IMR-90 (cell line): ENCODE results near the gene CCDC198.

Source experiments
- BHLHE40 ChIP-seq: fragments of 150-350 bp; IDR thresholded peaks from 2 replicates; pipeline ENCODE4 v1.6.1; 2016; ENCODE audit warnings: mild to moderate bottlenecking, low read depth, low read length
- CEBPB ChIP-seq: IDR thresholded peaks from 2 replicates; pipeline ENCODE4 v1.6.1; 2012; ENCODE audit warnings: low read depth, low read length, improper control_type of control experiment
- CHD1 ChIP-seq: IDR thresholded peaks from 2 replicates; pipeline ENCODE4 v1.6.1; 2012; ENCODE audit warnings: low read depth, low read length, improper control_type of control experiment
- CTCF ChIP-seq: conservative IDR thresholded peaks from 2 replicates; pipeline ENCODE4 v1.5.1; 2012; ENCODE audit warnings: mild to moderate bottlenecking, low read depth, low read length, improper control_type of control experiment
- FOS ChIP-seq: fragments of 150-350 bp; IDR thresholded peaks from 2 replicates; pipeline ENCODE4 v1.6.1; 2016; ENCODE audit warnings: low read depth, low read length
- MAFK ChIP-seq: IDR thresholded peaks from 2 replicates; pipeline ENCODE4 v1.6.1; 2012; ENCODE audit warnings: low read depth, low read length, improper control_type of control experiment
- MAZ ChIP-seq: IDR thresholded peaks from 2 replicates; pipeline ENCODE4 v1.6.1; 2012; ENCODE audit warnings: low read depth, mild to moderate bottlenecking, low read length, improper control_type of control experiment, moderate library complexity, borderline replicate concordance
- NFE2L2 ChIP-seq: fragments of 150-350 bp; IDR thresholded peaks from 2 replicates; pipeline ENCODE4 v1.6.1; 2016; ENCODE audit warnings: low read depth, mild to moderate bottlenecking, low read length
- POLR2A ChIP-seq: IDR thresholded peaks from 2 replicates; pipeline ENCODE4 v1.6.1; 2012; ENCODE audit warnings: mild to moderate bottlenecking, low read depth, low read length
- RAD21 ChIP-seq: IDR thresholded peaks from 2 replicates; pipeline ENCODE4 v1.6.1; 2012; ENCODE audit warnings: low read length, improper control_type of control experiment
- RCOR1 ChIP-seq: IDR thresholded peaks from 2 replicates; pipeline ENCODE4 v1.6.1; 2012; ENCODE audit warnings: mild to moderate bottlenecking, low read length, improper control_type of control experiment; ENCODE audit not compliant: insufficient replicate concordance
- RFX5 ChIP-seq: IDR thresholded peaks from 2 replicates; pipeline ENCODE4 v1.8.0; 2012; ENCODE audit warnings: low read depth, mild to moderate bottlenecking, low read length, moderate library complexity
- SMC3 ChIP-seq: fragments of 150-350 bp; IDR thresholded peaks from 2 replicates; pipeline ENCODE4 v1.6.1; 2016; ENCODE audit warnings: low read depth, mild to moderate bottlenecking, antibody characterized with exemption, low read length, moderate library complexity
- TF ChIP-seq, protein P1 (sequence below): fragments of 150-350 bp; IDR thresholded peaks from 2 replicates; pipeline ENCODE4 v1.6.1; 2017; ENCODE audit warnings: mild to moderate bottlenecking, antibody characterized with exemption, low read length, low read depth

- TF ChIP-seq CTCF (no peak), POLR2A (no peak), CEBPB (no peak), BHLHE40 (no peak), FOS (no peak), RCOR1 (no peak), SMC3 (no peak), MAFK (no peak), MAZ (no peak), RAD21 (no peak), CHD1 (no peak), NFE2L2 (no peak), RFX5 (no peak)
- TF ChIP-seq, protein P1, sequence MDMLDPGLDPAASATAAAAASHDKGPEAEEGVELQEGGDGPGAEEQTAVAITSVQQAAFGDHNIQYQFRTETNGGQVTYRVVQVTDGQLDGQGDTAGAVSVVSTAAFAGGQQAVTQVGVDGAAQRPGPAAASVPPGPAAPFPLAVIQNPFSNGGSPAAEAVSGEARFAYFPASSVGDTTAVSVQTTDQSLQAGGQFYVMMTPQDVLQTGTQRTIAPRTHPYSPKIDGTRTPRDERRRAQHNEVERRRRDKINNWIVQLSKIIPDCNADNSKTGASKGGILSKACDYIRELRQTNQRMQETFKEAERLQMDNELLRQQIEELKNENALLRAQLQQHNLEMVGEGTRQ: no peak
These were observed at the start of gene CCDC198 for GRCh38 chr14:57493467-57494181.
